Body of pancreas (tissue), 4 donors: ENCODE measurements around the gene TDP1. TPM values are rescaled to one million over a fixed set of nuclear protein-coding genes. Genes with fewer than 3 reads are reported as not detected.

Source experiments
- ATAC-seq: fragments of 150-250 bp; one replicate; pipeline ENCODE4 v1.9.1; 2016
- DNase-seq, 4 donors: peaks; one replicate each; pipeline ENCODE4 v3.0.0-alpha.2; 2019
- H3K27ac ChIP-seq, 4 donors: fragments of 200-600 bp; sonication (generic); 1 replicate in 3 of 4; 2 replicates in 1 of 4; pipeline versions ENCODE4 v1.5.1 to v1.6.1; 2016 to 2019; ENCODE audit warnings: mild to moderate bottlenecking in 1 of 4, mixed read lengths in 1 of 4, moderate library complexity in 1 of 4
- H3K27me3 ChIP-seq, 2 donors: fragments of 200-600 bp; sonication (generic); one replicate each; pipeline ENCODE4 v1.6.0; 2016; ENCODE audit warnings: mild to moderate bottlenecking in 1 of 2
- H3K36me3 ChIP-seq, 2 donors: fragments of 200-600 bp; sonication (generic); replicated peaks in 1 of 2; 2 replicates each; pipeline ENCODE4 v1.5.1; 2016; ENCODE audit warnings: low read depth in 2 of 2; ENCODE audit not compliant: insufficient read depth in 1 of 2
- H3K4me1 ChIP-seq: fragments of 200-600 bp; sonication (generic); one replicate; pipeline ENCODE4 v1.6.0; 2016
- H3K4me3 ChIP-seq, 2 donors: fragments of 200-600 bp; sonication (generic); 1 replicate in 1 of 2; 2 replicates in 1 of 2; pipeline ENCODE4 v1.5.1; 2016 to 2019
- H3K9me3 ChIP-seq, 3 donors: fragments of 200-600 bp; sonication (generic); 1 replicate in 2 of 3; 2 replicates in 1 of 3; pipeline ENCODE4 v1.5.1; 2016
- POLR2A ChIP-seq, 3 donors: fragments of 450-650 bp; IDR thresholded peaks; one replicate each; pipeline ENCODE4 v1.6.1; 2016; ENCODE audit warnings: antibody characterized with exemption in 3 of 3, mild to moderate bottlenecking in 2 of 3
- WGBS, 2 donors: methylation state at CpG; one replicate each; pipeline ENCODE4 v1.1.5; 2017; 5-methylcytosine and 5-hydroxymethylcytosine counted together
- intact Hi-C: fragments of 100-400 bp; cut with DNase I; formaldehyde crosslinking; loops from one replicate; pipeline ENCODE4 v1.15.1; 2023
- total RNA-seq, 2 donors: library from RNA; depleted of rRNA; stranded (reverse); fragments of >200 nt; gene quantifications; one replicate each; pipeline ENCODE4 v1.1.0, GENCODE V29; 2016
- TF ChIP-seq, protein P1 (sequence below), 7 experiments: fragments of 450-650 bp in 4 of 7; fragments of 200-600 bp in 3 of 7; sonication (generic) in 3 of 7; IDR thresholded peaks; one replicate each; pipeline ENCODE4 v1.5.1; 2016 to 2019; ENCODE audit warnings: antibody characterized with exemption in 7 of 7

Gene TDP1
- total RNA-seq, 2 donors from 2014 or later = 7.5 to 10.5 TPM

DNA sequence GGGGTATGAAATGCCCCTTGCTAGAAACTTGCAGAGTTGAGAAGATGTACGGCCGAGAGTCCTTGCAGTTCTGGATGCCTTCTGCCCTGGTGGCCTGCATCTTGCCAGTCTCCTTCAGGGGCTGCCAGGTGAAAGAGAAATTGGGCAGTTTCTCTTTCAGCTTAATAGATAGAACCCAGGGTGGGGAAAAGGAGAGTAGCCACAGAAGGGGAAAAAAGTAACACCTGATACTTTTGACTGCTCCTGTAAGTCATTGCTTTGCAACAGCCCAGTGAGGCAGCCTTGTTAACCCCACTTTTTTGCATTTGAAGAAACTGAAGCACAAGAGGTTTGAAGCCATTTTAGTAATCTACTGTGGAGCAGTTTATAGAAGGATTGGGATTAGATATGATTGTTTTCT lies 27.6 kb downstream of the TDP1 start:
- H3K4me1 ChIP-seq = no peaks in the 10 kb centered on the region
- DNase-seq = no peak
- intact Hi-C loops = no loop called here
- H3K9me3 ChIP-seq = no peaks in the 10 kb centered on the region
- no peak for ATAC-seq
- no peak overlapping the region for H3K4me3 ChIP-seq
- no peaks in the 10 kb centered on the region for H3K27me3 ChIP-seq
- 96 to 100% methylated on average over 2 of the region's 2 CpGs for WGBS, 2 donors
- TF ChIP-seq POLR2A (IDR thresholded peaks at IDR 0.05) = no peak
- TF ChIP-seq, protein P1, sequence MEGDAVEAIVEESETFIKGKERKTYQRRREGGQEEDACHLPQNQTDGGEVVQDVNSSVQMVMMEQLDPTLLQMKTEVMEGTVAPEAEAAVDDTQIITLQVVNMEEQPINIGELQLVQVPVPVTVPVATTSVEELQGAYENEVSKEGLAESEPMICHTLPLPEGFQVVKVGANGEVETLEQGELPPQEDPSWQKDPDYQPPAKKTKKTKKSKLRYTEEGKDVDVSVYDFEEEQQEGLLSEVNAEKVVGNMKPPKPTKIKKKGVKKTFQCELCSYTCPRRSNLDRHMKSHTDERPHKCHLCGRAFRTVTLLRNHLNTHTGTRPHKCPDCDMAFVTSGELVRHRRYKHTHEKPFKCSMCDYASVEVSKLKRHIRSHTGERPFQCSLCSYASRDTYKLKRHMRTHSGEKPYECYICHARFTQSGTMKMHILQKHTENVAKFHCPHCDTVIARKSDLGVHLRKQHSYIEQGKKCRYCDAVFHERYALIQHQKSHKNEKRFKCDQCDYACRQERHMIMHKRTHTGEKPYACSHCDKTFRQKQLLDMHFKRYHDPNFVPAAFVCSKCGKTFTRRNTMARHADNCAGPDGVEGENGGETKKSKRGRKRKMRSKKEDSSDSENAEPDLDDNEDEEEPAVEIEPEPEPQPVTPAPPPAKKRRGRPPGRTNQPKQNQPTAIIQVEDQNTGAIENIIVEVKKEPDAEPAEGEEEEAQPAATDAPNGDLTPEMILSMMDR (IDR thresholded peaks at IDR 0.05) = no peak
- H3K27ac ChIP-seq = no peak overlapping the region
- H3K36me3 ChIP-seq = peaks cover 0 to 20% of the 10 kb centered on the region in 2 donors

DNA sequence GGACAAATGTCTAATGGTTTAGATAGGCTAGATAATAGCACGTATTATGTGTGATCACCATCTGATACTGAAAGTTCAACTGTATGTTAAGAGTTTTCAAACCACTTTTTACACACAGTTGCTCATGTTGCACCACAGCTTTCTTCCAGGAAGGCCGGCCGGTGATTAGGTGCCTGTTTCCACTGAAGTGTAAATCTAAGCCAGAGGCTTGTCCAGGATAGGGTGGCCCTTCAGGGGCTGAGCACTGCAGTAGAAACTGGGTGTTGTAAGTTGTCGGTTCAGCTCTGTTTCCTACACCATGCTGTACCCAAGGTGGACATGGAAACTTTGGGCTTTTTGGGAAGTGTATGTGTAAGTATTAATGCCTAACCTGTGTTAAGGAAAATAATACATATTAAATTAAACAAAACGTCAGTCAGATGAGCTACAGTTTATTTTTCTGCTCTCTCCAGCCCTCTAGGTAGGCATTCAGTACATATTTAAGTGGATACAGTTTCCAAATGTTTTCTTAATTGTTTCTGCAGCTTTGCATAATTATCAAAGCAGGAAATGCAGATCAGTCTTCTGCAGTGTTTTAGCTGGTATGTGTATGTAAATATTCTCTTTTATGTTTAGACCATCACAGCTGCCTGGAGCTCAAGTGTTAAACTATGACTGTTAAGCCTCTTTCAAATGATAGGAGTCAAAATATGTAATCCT lies 30.9 kb downstream of the TDP1 start:
- peaks cover 0 to 17% of the 10 kb centered on the region in 2 donors for H3K36me3 ChIP-seq
- DNase-seq (no peak), ATAC-seq (no peak)
- intact Hi-C loops = no loop called here
- TF ChIP-seq POLR2A (IDR thresholded peaks at IDR 0.05) = no peak
- TF ChIP-seq, protein P1 (IDR thresholded peaks at IDR 0.05) = no peak
- no peaks in the 10 kb centered on the region for H3K9me3 ChIP-seq
- no peak overlapping the region for H3K4me3 ChIP-seq
- H3K27me3 ChIP-seq = no peaks in the 10 kb centered on the region
- H3K27ac ChIP-seq = no peak overlapping the region
- no peaks in the 10 kb centered on the region for H3K4me1 ChIP-seq
- WGBS, 2 donors = 84 to 85% methylated on average over 5 of the region's 5 CpGs

DNA sequence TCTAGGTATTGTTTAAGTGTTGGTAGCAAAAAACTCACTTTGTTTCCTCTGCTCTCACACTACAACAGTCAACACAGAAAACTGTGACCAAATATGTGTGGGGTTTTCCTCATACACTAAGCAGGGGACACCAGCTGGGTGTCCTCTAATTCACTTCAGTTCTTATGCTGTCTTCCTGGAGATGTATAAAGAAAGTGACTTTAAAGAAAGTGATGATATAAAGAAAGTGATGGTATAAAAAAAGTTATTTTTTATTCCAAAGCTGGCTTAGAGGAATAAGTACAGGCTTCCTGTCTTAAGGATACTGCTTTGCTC lies 31.4 kb downstream of the TDP1 start:
- Histone ChIP-seq H3K27me3 (no peaks in the 10 kb centered on the region), H3K36me3 (peaks cover 0 to 18% of the 10 kb centered on the region in 2 donors), H3K4me3 (no peak overlapping the region), H3K27ac (no peak overlapping the region), H3K9me3 (no peaks in the 10 kb centered on the region), H3K4me1 (no peaks in the 10 kb centered on the region)
- DNase-seq (no peak), ATAC-seq (no peak)
- no peak for TF ChIP-seq POLR2A (IDR thresholded peaks at IDR 0.05)
- TF ChIP-seq, protein P1 (IDR thresholded peaks at IDR 0.05) = no peak
- intact Hi-C loops = no loop called here

DNA sequence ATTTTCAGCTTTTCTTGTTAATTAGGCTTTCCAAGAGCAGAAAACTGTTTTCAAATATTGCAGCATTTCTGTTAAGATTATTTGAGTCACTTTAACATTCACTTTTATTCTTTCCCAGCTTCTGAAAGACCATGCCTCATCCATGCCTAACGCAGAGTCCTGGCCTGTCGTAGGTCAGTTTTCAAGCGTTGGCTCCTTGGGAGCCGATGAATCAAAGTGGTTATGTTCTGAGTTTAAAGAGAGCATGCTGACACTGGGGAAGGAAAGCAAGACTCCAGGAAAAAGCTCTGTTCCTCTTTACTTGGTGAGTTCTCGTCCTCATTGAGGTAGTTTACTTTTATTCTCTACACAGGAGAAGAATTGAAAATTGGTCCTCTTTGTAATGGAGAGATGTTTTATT lies 33.1 kb downstream of the TDP1 start:
- no peak overlapping the region for H3K4me3 ChIP-seq
- H3K9me3 ChIP-seq = no peaks in the 10 kb centered on the region
- no peaks in the 10 kb centered on the region for H3K4me1 ChIP-seq
- ATAC-seq = no peak
- no peaks in the 10 kb centered on the region for H3K27me3 ChIP-seq
- TF ChIP-seq, protein P1 (IDR thresholded peaks at IDR 0.05) = no peak
- no peak for TF ChIP-seq POLR2A (IDR thresholded peaks at IDR 0.05)
- no peak for DNase-seq
- H3K27ac ChIP-seq = no peak overlapping the region
- intact Hi-C loops = no loop called here
- H3K36me3 ChIP-seq = peaks cover 0 to 13% of the 10 kb centered on the region in 2 donors
- WGBS, 2 donors = 86 to 92% methylated on average over 5 of the region's 5 CpGs

DNA sequence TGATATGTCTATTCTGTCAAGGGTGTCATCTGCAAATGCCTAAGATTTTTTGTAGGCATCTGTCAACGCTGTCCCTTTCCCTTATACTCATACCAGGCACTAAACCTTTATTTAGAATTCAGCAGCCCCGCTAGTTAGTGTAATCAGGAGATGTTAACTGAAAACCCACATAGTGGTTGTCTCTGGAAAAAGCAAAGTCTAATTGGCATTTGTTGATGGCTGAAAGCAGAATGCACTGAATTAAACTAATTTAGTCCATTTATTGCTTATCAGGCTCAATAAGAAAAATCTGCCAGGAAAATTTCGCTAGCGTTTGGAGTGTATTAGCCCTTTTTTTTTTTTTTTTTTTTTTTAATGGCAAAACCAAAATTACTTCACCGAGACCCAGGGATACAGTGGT lies 34.5 kb downstream of the TDP1 start:
- no peak for ATAC-seq
- Histone ChIP-seq H3K27me3 (no peaks in the 10 kb centered on the region), H3K36me3 (peaks cover 0 to 13% of the 10 kb centered on the region in 2 donors), H3K4me1 (no peaks in the 10 kb centered on the region), H3K27ac (no peak overlapping the region), H3K9me3 (no peaks in the 10 kb centered on the region), H3K4me3 (no peak overlapping the region)
- intact Hi-C loops = no loop called here
- DNase-seq = no peak
- 89 to 98% methylated on average over 5 of the region's 5 CpGs for WGBS, 2 donors
- no peak for TF ChIP-seq POLR2A (IDR thresholded peaks at IDR 0.05)
- TF ChIP-seq, protein P1 (IDR thresholded peaks at IDR 0.05) = no peak
